Measurements from ENCODE around the gene SPTAN1.

DNA sequence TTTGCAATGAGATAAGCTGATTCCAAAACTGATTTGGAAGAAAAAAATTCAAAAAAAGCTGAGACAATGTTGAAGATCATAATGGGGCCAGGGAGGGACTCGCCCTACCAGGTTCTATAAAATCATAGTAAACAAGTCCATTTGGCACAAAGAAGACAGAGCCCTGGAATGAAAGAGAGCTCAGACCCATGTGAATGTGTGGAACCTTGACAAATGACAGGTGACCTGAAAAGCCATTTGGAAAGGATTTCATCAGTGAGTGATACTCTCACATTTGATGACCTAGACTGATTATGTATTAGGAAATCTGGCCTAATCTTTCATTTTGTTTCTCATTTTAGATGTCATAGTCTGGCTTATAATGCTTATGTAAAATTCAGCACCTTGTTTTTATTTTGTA, 26.8 kb downstream of the SPTAN1 start:
- TF ChIP-seq, protein P1, sequence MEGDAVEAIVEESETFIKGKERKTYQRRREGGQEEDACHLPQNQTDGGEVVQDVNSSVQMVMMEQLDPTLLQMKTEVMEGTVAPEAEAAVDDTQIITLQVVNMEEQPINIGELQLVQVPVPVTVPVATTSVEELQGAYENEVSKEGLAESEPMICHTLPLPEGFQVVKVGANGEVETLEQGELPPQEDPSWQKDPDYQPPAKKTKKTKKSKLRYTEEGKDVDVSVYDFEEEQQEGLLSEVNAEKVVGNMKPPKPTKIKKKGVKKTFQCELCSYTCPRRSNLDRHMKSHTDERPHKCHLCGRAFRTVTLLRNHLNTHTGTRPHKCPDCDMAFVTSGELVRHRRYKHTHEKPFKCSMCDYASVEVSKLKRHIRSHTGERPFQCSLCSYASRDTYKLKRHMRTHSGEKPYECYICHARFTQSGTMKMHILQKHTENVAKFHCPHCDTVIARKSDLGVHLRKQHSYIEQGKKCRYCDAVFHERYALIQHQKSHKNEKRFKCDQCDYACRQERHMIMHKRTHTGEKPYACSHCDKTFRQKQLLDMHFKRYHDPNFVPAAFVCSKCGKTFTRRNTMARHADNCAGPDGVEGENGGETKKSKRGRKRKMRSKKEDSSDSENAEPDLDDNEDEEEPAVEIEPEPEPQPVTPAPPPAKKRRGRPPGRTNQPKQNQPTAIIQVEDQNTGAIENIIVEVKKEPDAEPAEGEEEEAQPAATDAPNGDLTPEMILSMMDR (conservative IDR thresholded peaks at IDR 0.05) = no peak
- no peak for TF ChIP-seq ZFX (IDR thresholded peaks at IDR 0.05)
